ENCODE measurements around the gene PRR13.
"Not testable (repeated sequence)": the region's sequence is repeated elsewhere in the genome, so short reads cannot be mapped to it uniquely, and the experiment has no call there.

PRR13 gene

DNA sequence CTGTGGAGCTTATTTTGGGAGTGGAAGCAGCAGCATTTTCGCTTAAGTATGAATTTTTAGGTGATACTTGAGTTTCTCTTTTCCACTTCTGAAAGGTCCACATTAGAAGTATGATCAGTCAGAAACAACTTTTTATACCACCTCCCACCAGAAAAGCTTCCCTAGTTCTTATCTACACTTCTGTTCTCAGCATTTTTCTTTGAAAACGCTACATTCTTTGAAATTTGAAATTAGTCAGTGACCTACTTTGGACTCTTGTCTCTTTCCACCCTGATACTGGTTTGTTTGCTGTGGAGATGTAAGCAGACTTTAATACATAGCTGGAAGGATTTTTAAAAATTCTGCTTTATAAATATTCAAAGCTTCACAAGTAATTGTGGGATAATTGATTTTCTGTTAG is 32.5 kb downstream of the PRR13 start:
- no peak for DNase-seq

DNA sequence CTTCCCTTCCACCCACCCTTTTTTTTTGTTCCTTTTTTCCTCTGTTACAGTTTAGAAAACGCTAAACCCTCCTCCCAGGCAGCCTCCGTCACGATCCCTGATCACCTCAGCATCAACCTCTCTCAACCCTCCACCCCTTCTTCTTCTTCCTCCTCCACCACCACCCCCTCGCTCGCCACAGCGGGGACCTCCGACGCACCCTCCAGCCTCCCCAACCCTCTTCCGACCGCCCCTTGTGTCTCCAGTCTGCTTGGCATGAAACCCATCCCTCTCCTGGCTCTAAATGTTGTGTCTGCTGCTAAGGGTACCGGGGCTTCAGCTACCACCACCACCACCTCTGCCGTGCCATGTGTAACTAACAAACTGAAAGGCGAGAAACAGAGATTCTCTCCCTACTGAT is 33.3 kb downstream of the PRR13 start:
- no peak for DNase-seq

DNA sequence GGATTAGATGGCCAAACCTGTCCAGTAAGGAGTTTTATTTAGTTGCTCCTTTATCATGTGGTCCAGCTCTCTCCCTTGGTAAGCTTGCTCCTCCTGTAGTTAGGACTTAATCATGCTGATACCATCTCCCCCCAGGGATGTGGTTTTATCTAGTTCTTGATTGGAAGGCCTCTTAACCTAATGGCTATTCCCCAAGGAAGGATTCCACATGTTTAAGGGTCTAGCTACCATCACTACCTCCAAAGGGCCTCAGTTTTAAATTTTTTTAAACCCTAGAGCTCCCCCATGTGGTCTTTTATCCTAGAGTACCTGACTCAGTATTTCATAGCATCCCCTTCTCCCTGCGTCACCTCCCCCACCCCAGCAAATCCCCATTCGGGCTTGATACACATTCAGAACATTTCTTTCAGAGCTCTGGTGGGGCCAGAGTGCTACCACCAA is 35.3 kb downstream of the PRR13 start:
- no peak for DNase-seq

DNA sequence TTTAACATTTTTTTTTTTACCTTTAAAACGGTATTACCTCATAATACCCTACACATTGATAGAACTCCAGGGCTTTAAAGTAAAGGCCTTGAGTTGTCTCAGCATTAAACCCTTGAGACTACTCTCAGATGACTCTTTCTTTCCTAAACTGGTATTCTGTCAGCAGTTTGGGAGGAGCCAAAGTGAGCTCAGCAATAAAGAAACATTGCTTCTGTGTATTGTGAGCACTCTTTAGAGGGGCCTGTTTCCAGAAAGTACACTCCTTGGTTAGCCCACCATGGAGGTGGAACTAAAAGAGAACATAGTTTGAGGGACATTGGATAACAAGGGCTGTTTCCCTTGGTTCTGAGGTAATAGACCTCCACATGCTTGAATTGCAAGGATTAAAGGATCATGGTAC is 37.3 kb downstream of the PRR13 start:
- no peak for DNase-seq

GRCh38 chr12:53479331-53479730 is 37.8 kb downstream of the PRR13 start:
- no peak for DNase-seq

DNA sequence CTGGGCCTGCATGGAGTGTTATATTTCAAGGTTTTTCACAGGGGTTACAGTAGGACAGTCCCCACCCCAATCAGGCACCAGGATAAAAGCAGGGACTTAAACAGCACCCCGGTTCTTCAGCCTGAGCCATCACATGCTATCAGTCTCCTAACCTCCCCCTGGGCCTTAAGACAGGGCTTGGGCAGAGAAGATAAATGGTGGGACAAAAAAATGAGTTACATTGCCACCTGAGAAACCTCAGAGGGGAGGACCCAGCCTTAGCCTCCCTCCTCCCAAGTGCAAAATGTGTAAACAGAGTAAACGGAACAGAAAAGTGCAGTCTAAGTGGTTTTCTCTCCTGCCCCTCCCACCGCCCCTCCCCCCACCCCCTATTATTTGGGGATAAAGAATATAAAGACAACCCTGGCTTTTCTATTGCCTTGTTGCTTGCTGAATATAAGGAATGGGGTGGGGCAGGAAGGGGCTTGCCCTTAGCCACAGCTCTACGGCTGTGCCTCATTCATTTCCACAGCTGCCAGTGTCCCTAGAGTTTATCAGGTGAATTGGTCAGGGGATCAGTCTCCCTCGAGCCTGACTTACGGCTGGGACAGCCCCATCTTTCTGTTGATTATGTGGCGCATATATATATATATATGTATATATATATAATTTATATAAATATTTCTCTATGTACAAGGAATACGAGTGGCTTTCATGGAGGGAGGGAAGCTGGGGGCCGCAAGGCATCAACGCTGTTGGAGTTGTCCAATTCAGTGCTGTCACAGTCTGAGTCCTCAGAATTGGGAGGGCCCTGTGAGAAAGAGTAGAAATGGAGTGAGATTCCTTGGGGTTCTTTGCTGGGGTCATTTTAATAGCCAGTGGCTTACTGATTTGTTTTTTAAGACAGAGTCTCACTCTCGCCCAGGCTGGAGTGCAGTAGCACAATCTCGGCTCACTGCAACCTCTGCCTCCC is 39.2 kb downstream of the PRR13 start:
- DNase-seq = no peak

DNA sequence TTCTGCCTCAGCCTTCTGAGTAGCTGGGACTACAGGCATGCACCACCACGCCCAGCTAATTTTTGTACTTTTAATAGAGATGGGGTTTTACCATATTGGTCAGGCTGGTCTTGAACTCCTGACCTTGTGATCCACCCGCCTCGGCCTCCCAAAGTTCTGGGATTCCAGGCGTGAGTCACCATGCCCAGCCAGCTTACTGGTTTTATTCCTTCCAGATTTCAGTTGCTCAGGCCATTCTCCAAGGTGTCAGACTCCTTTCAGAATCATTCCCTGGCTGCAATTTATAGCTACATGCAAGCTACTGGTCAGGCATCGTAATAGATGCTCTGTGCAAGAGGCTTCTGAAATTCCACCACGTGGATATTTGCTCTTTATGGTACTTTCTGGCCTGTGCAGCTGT is 39.9 kb downstream of the PRR13 start:
- DNase-seq = not testable (repeated sequence)

GRCh38 chr12:53481939-53482586 is 40.5 kb downstream of the PRR13 start:
- DNase-seq = no peak

DNA sequence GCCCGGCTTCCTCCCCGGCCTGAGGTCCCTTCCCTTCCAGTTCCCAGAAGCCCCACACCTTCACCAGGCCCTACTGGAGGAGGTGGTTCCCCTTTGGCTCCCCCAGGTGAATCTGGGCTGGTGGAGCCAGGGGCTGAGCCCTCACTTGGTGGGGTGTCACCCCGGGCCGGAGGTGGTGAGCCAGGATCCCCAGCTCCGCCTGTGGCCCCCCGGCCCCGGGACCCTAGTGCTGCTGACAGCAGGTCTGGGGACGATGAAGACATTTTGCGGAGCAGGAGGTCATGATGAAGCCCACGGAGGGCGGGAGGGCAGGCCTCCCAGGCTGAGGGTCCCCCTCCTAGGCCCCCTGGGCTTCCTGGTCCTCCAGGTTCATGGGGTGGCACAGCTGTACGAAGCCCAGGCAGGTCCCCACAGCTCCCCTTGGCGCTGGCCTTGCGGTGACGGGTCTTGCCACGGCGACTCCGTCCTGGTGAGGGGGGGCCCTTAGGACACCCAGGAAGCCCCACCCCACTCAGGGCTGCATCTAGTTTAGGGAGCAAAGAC is 41.2 kb downstream of the PRR13 start:
- no peak for DNase-seq

DNA sequence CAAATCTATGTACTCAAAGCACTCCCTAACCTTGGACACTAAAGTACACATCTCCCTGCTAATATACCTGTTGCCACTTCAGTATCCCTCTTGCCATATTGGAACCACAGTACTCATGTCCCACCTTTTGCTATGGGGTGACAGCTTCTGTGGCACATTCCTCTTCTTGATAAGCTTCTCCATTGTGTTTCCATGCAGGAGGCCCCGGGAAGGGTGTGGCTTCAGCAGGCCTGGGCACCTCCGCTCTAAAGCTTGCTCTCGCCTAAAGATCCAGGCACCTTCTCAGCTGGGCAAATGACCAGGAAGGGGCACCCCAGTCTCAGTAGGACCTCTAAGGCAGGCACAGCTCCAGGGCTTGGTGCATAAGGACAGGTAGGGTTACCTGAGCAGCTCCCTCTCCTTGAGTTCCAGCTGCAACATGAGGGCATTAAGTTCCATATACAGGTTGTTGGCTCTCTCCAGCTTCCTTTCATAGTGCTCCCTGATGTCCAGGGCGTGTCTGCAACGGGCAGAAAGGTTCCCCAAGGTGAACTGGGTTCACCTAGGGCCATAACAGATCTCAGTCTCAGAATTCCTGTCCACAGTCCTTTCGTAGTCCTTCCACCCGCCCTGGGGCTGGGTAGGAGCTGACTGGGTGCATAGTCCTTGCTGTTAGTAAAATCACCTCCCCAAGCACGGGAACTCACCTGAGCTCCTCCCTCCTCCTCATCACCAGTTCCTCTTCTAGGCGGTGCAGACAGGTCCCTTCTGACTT is 41.9 kb downstream of the PRR13 start:
- no peak for DNase-seq

- no peak for DNase-seq
Measured at GRCh38 chr12:53483979-53484377, 42.4 kb downstream of the PRR13 start.

DNA sequence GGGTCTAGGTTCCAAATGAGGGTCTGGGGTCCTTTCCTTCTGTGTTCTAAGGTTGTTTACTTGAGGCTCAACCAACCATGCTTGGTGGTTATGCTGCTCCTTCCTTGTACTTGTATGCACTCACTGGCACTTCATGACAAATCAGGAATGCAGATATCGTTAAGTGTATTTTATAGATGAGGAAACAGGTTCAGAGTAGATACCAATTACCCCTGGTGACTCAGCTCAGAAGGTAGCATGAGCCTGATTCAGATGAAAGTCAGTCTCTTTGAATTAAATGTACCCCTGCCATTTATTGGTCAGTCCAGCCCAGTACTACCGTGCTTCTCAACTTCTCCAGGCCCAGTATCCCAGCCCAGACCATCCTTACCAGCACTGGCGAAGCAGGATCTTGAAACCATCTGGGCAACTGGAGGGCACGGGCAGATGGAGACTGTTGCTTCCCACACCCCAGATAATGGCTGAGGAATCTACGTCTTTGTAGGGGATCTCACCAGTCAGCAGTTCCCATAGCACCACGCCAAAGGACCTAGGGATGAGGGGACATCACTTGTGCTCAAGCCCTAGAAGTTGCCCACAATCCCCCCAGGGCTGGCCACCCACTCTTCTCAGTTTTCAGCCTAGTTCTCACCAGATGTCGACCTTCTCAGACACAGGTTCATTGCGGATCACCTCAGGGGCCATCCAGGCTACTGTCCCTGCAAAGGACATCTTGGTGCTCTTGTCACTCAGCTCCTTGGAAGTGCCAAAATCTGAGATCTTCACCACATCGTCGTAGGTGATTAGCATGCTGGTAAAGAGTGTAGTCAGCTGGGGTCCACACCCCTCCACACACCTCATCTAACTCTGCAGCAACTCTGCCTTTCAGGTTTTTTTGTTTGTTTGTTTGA is 43.4 kb downstream of the PRR13 start:
- DNase-seq = no peak

- no peak for DNase-seq
Measured at GRCh38 chr12:53485955-53486735, 44.6 kb downstream of the PRR13 start.

GRCh38 chr12:53486736-53487487 is 45.4 kb downstream of the PRR13 start:
- DNase-seq = no peak

GRCh38 chr12:53489242-53489864 is 47.8 kb downstream of the PRR13 start:
- no peak for DNase-seq

- no peak for DNase-seq
Measured at GRCh38 chr12:53492188-53492587, 50.7 kb downstream of the PRR13 start.

GRCh38 chr12:53492830-53493609 is 51.5 kb downstream of the PRR13 start:
- peak; percentile 74 for DNase-seq

GRCh38 chr12:53493610-53494391 is 52.3 kb downstream of the PRR13 start:
- DNase-seq = no peak
